Lower leg skin (tissue), 4 donors: Measurements from ENCODE around the gene MAFB. TPM values are rescaled to one million over a fixed set of nuclear protein-coding genes. Genes with fewer than 3 reads are reported as not detected.

Source experiments
- DNase-seq, 2 donors: peaks; one replicate each; pipeline ENCODE4 v3.0.0-alpha.2; 2019; ENCODE audit warnings: low spot score in 2 of 2
- H3K4me3 ChIP-seq: fragments of 200-600 bp; sonication (generic); 2 replicates; pipeline ENCODE4 v1.5.1; 2017; ENCODE audit warnings: mild to moderate bottlenecking, low read depth; ENCODE audit not compliant: poor library complexity, severe bottlenecking
- POLR2A ChIP-seq, 2 donors: fragments of 450-650 bp; IDR thresholded peaks; one replicate each; pipeline ENCODE4 v1.6.1; 2016 to 2017; ENCODE audit warnings: antibody characterized with exemption in 2 of 2, mild to moderate bottlenecking in 1 of 2, moderate library complexity in 1 of 2
- WGBS, 2 donors: methylation state at CpG; one replicate each; pipeline ENCODE4 v1.1.5; 2018; 5-methylcytosine and 5-hydroxymethylcytosine counted together
- intact Hi-C: fragments of 100-400 bp; cut with DNase I; formaldehyde crosslinking; loops from one replicate; pipeline ENCODE4 v1.15.0; 2023; ENCODE audit warnings: low total_unique reads
- total RNA-seq, 4 donors: library from RNA; depleted of rRNA; stranded (reverse); fragments of >200 nt; gene quantifications; one replicate each; pipeline ENCODE4 v1.1.0, GENCODE V29; 2016
- TF ChIP-seq, protein P1 (sequence below), 3 donors: fragments of 450-650 bp; IDR thresholded peaks; one replicate each; pipeline ENCODE4 v1.5.1; 2016; ENCODE audit warnings: antibody characterized with exemption in 3 of 3, mild to moderate bottlenecking in 3 of 3, moderate library complexity in 2 of 3

Gene MAFB
- total RNA-seq, 4 donors from 2014 or later, result 40.4 to 96.8 (median 60.8) TPM

DNA sequence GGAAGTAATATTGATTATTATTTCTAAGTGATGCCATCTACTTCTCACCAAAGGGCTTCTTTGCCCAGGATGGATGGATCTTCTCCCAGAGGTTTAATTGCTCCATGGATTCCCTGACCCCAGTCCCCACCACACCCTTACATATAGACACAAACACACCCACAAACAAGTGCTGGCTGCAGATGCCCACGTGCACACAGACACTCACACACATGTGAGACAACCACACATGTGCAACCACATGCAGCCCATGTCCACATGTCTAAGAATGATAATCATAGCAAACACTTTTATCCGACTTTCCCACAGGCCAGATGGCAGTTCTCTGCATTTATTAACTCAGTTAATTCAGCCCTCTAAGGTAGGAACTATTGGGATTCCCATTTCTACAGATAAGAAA, 44.2 kb downstream of the MAFB start:
- TF ChIP-seq, protein P1, sequence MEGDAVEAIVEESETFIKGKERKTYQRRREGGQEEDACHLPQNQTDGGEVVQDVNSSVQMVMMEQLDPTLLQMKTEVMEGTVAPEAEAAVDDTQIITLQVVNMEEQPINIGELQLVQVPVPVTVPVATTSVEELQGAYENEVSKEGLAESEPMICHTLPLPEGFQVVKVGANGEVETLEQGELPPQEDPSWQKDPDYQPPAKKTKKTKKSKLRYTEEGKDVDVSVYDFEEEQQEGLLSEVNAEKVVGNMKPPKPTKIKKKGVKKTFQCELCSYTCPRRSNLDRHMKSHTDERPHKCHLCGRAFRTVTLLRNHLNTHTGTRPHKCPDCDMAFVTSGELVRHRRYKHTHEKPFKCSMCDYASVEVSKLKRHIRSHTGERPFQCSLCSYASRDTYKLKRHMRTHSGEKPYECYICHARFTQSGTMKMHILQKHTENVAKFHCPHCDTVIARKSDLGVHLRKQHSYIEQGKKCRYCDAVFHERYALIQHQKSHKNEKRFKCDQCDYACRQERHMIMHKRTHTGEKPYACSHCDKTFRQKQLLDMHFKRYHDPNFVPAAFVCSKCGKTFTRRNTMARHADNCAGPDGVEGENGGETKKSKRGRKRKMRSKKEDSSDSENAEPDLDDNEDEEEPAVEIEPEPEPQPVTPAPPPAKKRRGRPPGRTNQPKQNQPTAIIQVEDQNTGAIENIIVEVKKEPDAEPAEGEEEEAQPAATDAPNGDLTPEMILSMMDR (IDR thresholded peaks at IDR 0.05), result no peak
- TF ChIP-seq POLR2A (IDR thresholded peaks at IDR 0.05), result no peak
- WGBS, 2 donors, result 90 to 92% methylated on average over 2 of the region's 2 CpGs
- intact Hi-C loops, result no loop called here
- DNase-seq, result no peak
- no peak overlapping the region for H3K4me3 ChIP-seq

GRCh38 chr20:40643891-40644290, 45.1 kb downstream of the MAFB start:
- TF ChIP-seq, protein P1 (IDR thresholded peaks at IDR 0.05), result no peak
- no peak for TF ChIP-seq POLR2A (IDR thresholded peaks at IDR 0.05)
- 54 to 61% methylated on average over 4 to 5 of the region's 5 CpGs for WGBS, 2 donors

GRCh38 chr20:40641809-40642208, 47.2 kb downstream of the MAFB start:
- TF ChIP-seq, protein P1 (IDR thresholded peaks at IDR 0.05), result no peak
- no peak for TF ChIP-seq POLR2A (IDR thresholded peaks at IDR 0.05)
- no peak overlapping the region for H3K4me3 ChIP-seq
- peak in 1 of 2 donors; percentile 71 for DNase-seq
- intact Hi-C loops, result no loop called here
- WGBS, 2 donors, result 70 to 81% methylated on average over 4 of the region's 4 CpGs

More at GRCh38 chr20:40643891-40644290, 45.1 kb downstream of the MAFB start:
- intact Hi-C loops, result no loop called here
- DNase-seq, result no peak
- H3K4me3 ChIP-seq, result no peak overlapping the region

DNA sequence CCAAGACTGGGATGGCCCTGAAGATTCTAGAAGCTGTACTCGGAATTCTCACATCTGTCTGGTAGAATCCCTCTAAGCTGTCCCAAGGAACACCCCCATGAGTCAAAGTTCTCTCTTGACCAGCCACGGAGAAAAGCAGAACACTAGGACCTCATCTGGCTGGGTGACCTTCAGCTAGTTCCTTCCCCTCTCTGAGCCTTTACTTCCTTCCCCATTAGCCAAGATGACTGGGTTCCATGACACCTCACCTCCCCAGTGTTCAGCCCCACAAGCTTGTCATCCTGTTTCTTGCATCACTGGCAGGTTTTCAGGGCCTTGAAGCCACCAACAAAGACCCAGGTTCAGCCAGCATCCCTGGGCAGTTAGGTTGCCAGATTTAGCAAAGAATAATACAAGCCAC, 47.8 kb downstream of the MAFB start:
- intact Hi-C loops, result no loop called here
- no peak for TF ChIP-seq POLR2A (IDR thresholded peaks at IDR 0.05)
- TF ChIP-seq, protein P1 (IDR thresholded peaks at IDR 0.05), result no peak
- 82 to 95% methylated on average over 2 of the region's 2 CpGs for WGBS, 2 donors
- H3K4me3 ChIP-seq, result no peak overlapping the region
- peak in 1 of 2 donors; percentile 21 for DNase-seq

GRCh38 chr20:40640667-40641066, 48.4 kb downstream of the MAFB start:
- TF ChIP-seq, protein P1 (IDR thresholded peaks at IDR 0.05), result no peak
- no peak for TF ChIP-seq POLR2A (IDR thresholded peaks at IDR 0.05)
- WGBS, 2 donors, result 91 to 95% methylated on average over 2 of the region's 2 CpGs
- peak in 1 of 2 donors; percentile 4 for DNase-seq
- H3K4me3 ChIP-seq, result no peak overlapping the region
- intact Hi-C loops, result no loop called here

DNA sequence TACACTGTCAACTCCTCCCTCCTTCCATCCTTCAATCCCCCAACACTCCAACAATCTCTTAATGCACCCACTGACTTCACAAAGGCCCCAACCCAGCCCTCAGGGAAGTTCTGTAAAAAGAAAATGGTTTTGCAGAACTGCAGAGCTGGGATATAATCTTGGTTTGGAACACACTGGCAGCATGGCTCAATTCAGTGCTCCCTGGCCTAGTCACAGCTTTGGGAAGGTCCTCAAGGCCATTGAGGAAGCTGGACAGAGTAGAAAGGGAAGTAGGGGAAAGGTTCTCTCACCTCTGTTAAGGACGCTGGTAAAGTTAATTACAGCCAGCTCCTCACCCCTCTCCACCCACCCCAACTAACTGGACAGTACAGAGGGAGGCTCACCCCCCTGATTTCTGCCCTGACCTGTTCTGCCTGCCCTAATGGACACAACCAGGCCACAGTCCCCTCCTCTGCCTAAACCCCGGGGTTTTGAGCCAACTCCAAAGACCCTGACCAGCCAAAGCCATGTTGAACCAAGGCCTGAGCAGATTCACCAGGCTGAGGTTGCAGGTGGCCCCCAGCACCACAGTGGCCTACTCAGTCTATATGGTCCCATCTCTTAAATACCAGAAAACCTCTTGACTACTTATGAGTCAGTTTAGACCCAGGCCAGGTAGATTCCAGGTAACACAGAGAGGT, 49.2 kb downstream of the MAFB start:
- peak in 1 of 2 donors; percentile 64 for DNase-seq
- WGBS, 2 donors, result 74% methylated on average over 2 of the region's 2 CpGs
- no peak overlapping the region for H3K4me3 ChIP-seq
- intact Hi-C loops, result no loop called here
- TF ChIP-seq, protein P1 (IDR thresholded peaks at IDR 0.05), result no peak
- no peak for TF ChIP-seq POLR2A (IDR thresholded peaks at IDR 0.05)
